GM12874 (cell line): ENCODE results near the gene CX3CR1.

ENCODE experiments used
- CTCF ChIP-seq: IDR thresholded peaks from 2 replicates; pipeline ENCODE4 v1.5.1; 2011; ENCODE audit warnings: low read depth, mild to moderate bottlenecking, control low read depth, low read length, moderate library complexity; ENCODE audit not compliant: insufficient read depth

Gene CX3CR1

GRCh38 chr3:39288300-39288808 lies 8.5 kb upstream of the CX3CR1 start:
- TF ChIP-seq CTCF: peak; percentile 91

- TF ChIP-seq CTCF: no peak
Observed at GRCh38 chr3:39287216-39288164, 7.7 kb upstream of the CX3CR1 start.

- TF ChIP-seq CTCF: no peak
Observed at GRCh38 chr3:39286771-39287170, 6.9 kb upstream of the CX3CR1 start.

GRCh38 chr3:39285332-39285731 lies 5.5 kb upstream of the CX3CR1 start:
- no peak for TF ChIP-seq CTCF

GRCh38 chr3:39284457-39284881 lies 4.6 kb upstream of the CX3CR1 start:
- no peak for TF ChIP-seq CTCF

- no peak for TF ChIP-seq CTCF
Observed at GRCh38 chr3:39282057-39282456, 2.2 kb upstream of the CX3CR1 start.

- no peak for TF ChIP-seq CTCF
Observed at GRCh38 chr3:39281533-39281932, 1.7 kb upstream of the CX3CR1 start.
